ENCODE data around the gene FRMD4B.

FRMD4B gene

DNA sequence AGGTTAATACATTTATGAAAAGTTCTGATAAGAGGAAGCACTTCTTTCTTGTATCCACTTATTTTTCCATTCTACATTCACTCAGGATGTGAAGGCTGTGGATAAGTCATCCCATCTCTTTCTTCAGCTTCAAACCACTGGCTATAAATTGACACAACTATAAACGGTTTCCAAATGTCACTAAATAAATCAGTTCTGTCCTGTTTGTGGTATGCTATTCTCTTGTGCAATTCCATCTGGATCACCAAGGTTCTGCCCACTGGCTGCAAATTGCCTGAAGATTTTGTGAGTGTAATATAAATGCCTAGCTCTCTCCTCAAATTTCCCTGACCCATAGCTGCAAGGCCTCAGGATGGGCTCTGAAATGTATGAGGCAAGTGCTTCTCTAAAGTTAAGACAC is 256.4 kb downstream of the FRMD4B start:
- Histone ChIP-seq H3K14ac (ENCODE audit: low read length) (no peak overlapping the region), H2BK5ac (ENCODE audit: low read depth, low read length, poor library complexity) (no peak overlapping the region), H3K27ac (ENCODE audit: low read depth, low read length) (no peak overlapping the region), H4K8ac (ENCODE audit: low read depth, low read length) (no peak overlapping the region), H3K18ac (ENCODE audit: low read length) (no peak overlapping the region), H3K79me1 (ENCODE audit: low read length) (no peaks in the 10 kb centered on the region), H4K12ac (ENCODE audit: low read depth, low read length) (no peak overlapping the region), H2BK120ac (ENCODE audit: insufficient read depth, low read length, poor library complexity) (no peak overlapping the region), H3K9ac (ENCODE audit: low read length) (no peak overlapping the region), H3K4me1 (ENCODE audit: control insufficient read depth in 1 of 2, insufficient read depth in 2 of 2, low read length in 2 of 2) (no peaks in the 10 kb centered on the region), H3K79me2 (ENCODE audit: control insufficient read depth, insufficient read depth, low read length, poor library complexity) (no peaks in the 10 kb centered on the region), H3K9me3 (ENCODE audit: insufficient read depth, low read depth, low read length) (no peaks in the 10 kb centered on the region), H3K27me3 (ENCODE audit: insufficient read depth, low read length) (no peaks in the 10 kb centered on the region), H3K36me3 (ENCODE audit: control insufficient read depth in 1 of 2, insufficient read depth in 2 of 2, low read length in 2 of 2) (no peaks in the 10 kb centered on the region), H3K4me3 (ENCODE audit: low read depth, low read length) (no peak overlapping the region), H4K91ac (ENCODE audit: low read depth, low read length) (no peak overlapping the region), H2AFZ (ENCODE audit: insufficient read depth, low read length, poor library complexity) (no peak overlapping the region), H2AK5ac (ENCODE audit: low read length) (no peak overlapping the region), H2BK12ac (ENCODE audit: low read length) (no peak overlapping the region), H3K4me2 (ENCODE audit: low read length) (no peak overlapping the region), H3K23ac (ENCODE audit: low read length) (no peak overlapping the region), H3K4ac (ENCODE audit: low read depth, low read length) (no peak overlapping the region)
- no CpG with 5 or more reads among the region's 1 CpG for WGBS (ENCODE audit: extremely low coverage, insufficient coverage, insufficient read length)
- no peak for DNase-seq

DNA sequence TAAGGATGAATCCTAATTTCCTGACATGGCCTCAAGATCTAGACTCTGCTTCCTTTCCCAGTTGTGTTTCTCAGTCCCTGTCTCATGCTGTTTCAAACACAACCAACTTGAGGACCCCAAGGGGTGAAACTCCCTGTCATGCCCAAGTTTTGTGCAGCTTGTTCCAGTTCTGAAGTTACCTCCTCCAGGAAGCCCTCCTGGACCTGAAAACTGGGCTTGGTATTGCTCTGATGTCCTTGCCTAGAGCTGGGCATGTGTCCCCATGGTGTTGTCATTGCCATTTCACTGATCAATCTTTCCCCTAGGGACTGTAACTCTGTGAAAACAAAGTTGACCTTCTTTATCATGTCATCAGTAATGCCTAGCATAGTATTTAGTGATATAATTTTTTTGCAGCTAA is 257.4 kb downstream of the FRMD4B start:
- Histone ChIP-seq H3K23ac (ENCODE audit: low read length) (no peak overlapping the region), H3K4ac (ENCODE audit: low read depth, low read length) (no peak overlapping the region), H2BK120ac (ENCODE audit: insufficient read depth, low read length, poor library complexity) (no peak overlapping the region), H3K27ac (ENCODE audit: low read depth, low read length) (no peak overlapping the region), H3K27me3 (ENCODE audit: insufficient read depth, low read length) (no peaks in the 10 kb centered on the region), H3K9ac (ENCODE audit: low read length) (peak overlapping the region; percentile 27), H2AK5ac (ENCODE audit: low read length) (no peak overlapping the region), H4K12ac (ENCODE audit: low read depth, low read length) (no peak overlapping the region), H3K4me1 (ENCODE audit: control insufficient read depth in 1 of 2, insufficient read depth in 2 of 2, low read length in 2 of 2) (no peaks in the 10 kb centered on the region), H2BK5ac (ENCODE audit: low read depth, low read length, poor library complexity) (no peak overlapping the region), H2BK12ac (ENCODE audit: low read length) (no peak overlapping the region), H3K4me3 (ENCODE audit: low read depth, low read length) (no peak overlapping the region), H3K4me2 (ENCODE audit: low read length) (no peak overlapping the region), H3K9me3 (ENCODE audit: insufficient read depth, low read depth, low read length) (no peaks in the 10 kb centered on the region), H3K79me1 (ENCODE audit: low read length) (no peaks in the 10 kb centered on the region), H2AFZ (ENCODE audit: insufficient read depth, low read length, poor library complexity) (no peak overlapping the region), H4K8ac (ENCODE audit: low read depth, low read length) (no peak overlapping the region), H3K36me3 (ENCODE audit: control insufficient read depth in 1 of 2, insufficient read depth in 2 of 2, low read length in 2 of 2) (no peaks in the 10 kb centered on the region), H3K79me2 (ENCODE audit: control insufficient read depth, insufficient read depth, low read length, poor library complexity) (no peaks in the 10 kb centered on the region), H3K14ac (ENCODE audit: low read length) (no peak overlapping the region), H4K91ac (ENCODE audit: low read depth, low read length) (no peak overlapping the region), H3K18ac (ENCODE audit: low read length) (no peak overlapping the region)
- DNase-seq, result peak in 1 of 2 donors; percentile 61

DNA sequence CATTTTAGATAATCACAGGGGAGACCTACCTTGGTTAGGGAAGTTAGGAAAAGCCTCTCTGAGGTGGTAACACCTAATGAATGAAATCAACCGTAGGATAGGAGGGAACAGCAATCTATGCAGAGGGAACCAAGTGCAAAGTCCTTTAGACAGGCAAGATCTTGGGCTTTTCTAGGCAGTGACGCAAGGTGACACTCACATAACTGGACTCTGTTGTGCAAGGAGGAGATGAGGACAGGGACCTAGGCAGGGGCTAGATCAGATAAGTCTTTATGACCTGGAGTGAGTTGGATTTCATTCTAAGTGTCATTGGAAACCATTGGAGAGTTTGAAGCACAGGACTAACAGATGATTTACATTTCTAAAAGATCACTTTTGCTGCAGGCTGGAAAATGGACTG is 258.9 kb downstream of the FRMD4B start:
- H3K14ac ChIP-seq (ENCODE audit: low read length), result no peak overlapping the region
- WGBS (ENCODE audit: extremely low coverage, insufficient coverage, insufficient read length), result no CpG with 5 or more reads among the region's 2 CpGs

DNA sequence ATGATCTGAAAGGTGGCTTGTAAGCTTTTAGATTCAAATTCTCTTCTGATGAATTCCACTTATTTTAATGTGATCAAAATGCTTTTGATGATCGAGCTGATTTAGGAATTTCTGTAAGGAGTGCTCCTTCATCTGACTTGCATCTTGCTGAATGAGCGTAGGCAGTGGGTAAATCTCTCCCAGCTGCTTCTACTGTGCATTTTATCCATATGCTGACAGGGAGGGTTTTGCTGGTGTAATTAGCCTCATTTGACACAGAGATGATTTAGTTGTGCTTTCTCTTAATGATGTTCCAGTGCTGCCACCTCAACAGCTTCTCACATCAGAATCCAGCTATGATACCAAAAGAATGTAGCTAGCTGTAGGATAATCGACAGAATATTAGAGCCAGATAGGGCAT is 259.7 kb downstream of the FRMD4B start:
- Histone ChIP-seq H3K14ac (ENCODE audit: low read length) (no peak overlapping the region), H3K4me1 (ENCODE audit: control insufficient read depth in 1 of 2, insufficient read depth in 2 of 2, low read length in 2 of 2) (peaks cover 0 to 2% of the 10 kb centered on the region in 2 experiments), H3K4me3 (ENCODE audit: low read depth, low read length) (no peak overlapping the region), H3K79me1 (ENCODE audit: low read length) (no peaks in the 10 kb centered on the region), H3K27ac (ENCODE audit: low read depth, low read length) (no peak overlapping the region), H4K91ac (ENCODE audit: low read depth, low read length) (no peak overlapping the region), H3K9ac (ENCODE audit: low read length) (no peak overlapping the region), H3K9me3 (ENCODE audit: insufficient read depth, low read depth, low read length) (no peaks in the 10 kb centered on the region), H2BK12ac (ENCODE audit: low read length) (no peak overlapping the region), H3K18ac (ENCODE audit: low read length) (no peak overlapping the region), H3K36me3 (ENCODE audit: control insufficient read depth in 1 of 2, insufficient read depth in 2 of 2, low read length in 2 of 2) (no peaks in the 10 kb centered on the region), H2BK5ac (ENCODE audit: low read depth, low read length, poor library complexity) (no peak overlapping the region), H4K8ac (ENCODE audit: low read depth, low read length) (no peak overlapping the region), H2AK5ac (ENCODE audit: low read length) (no peak overlapping the region), H3K27me3 (ENCODE audit: insufficient read depth, low read length) (no peaks in the 10 kb centered on the region), H3K79me2 (ENCODE audit: control insufficient read depth, insufficient read depth, low read length, poor library complexity) (no peaks in the 10 kb centered on the region), H4K12ac (ENCODE audit: low read depth, low read length) (no peak overlapping the region), H3K4me2 (ENCODE audit: low read length) (no peak overlapping the region), H2AFZ (ENCODE audit: insufficient read depth, low read length, poor library complexity) (no peak overlapping the region), H2BK120ac (ENCODE audit: insufficient read depth, low read length, poor library complexity) (no peak overlapping the region), H3K4ac (ENCODE audit: low read depth, low read length) (no peak overlapping the region), H3K23ac (ENCODE audit: low read length) (no peak overlapping the region)
- no CpG with 5 or more reads among the region's 3 CpGs for WGBS (ENCODE audit: extremely low coverage, insufficient coverage, insufficient read length)
- DNase-seq, result no peak

More for the DNA sequence above, 258.9 kb downstream of the FRMD4B start:
- Histone ChIP-seq H3K27ac (ENCODE audit: low read depth, low read length) (no peak overlapping the region), H2BK12ac (ENCODE audit: low read length) (no peak overlapping the region), H3K4me3 (ENCODE audit: low read depth, low read length) (no peak overlapping the region), H3K18ac (ENCODE audit: low read length) (no peak overlapping the region), H2BK5ac (ENCODE audit: low read depth, low read length, poor library complexity) (no peak overlapping the region), H2BK120ac (ENCODE audit: insufficient read depth, low read length, poor library complexity) (no peak overlapping the region), H2AK5ac (ENCODE audit: low read length) (no peak overlapping the region), H3K9ac (ENCODE audit: low read length) (no peak overlapping the region), H4K91ac (ENCODE audit: low read depth, low read length) (no peak overlapping the region), H2AFZ (ENCODE audit: insufficient read depth, low read length, poor library complexity) (no peak overlapping the region), H3K79me1 (ENCODE audit: low read length) (no peaks in the 10 kb centered on the region), H3K4me1 (ENCODE audit: control insufficient read depth in 1 of 2, insufficient read depth in 2 of 2, low read length in 2 of 2) (no peaks in the 10 kb centered on the region), H3K79me2 (ENCODE audit: control insufficient read depth, insufficient read depth, low read length, poor library complexity) (no peaks in the 10 kb centered on the region), H3K9me3 (ENCODE audit: insufficient read depth, low read depth, low read length) (no peaks in the 10 kb centered on the region), H4K8ac (ENCODE audit: low read depth, low read length) (no peak overlapping the region), H3K36me3 (ENCODE audit: control insufficient read depth in 1 of 2, insufficient read depth in 2 of 2, low read length in 2 of 2) (no peaks in the 10 kb centered on the region), H4K12ac (ENCODE audit: low read depth, low read length) (no peak overlapping the region), H3K4ac (ENCODE audit: low read depth, low read length) (no peak overlapping the region), H3K23ac (ENCODE audit: low read length) (no peak overlapping the region), H3K4me2 (ENCODE audit: low read length) (no peak overlapping the region), H3K27me3 (ENCODE audit: insufficient read depth, low read length) (no peaks in the 10 kb centered on the region)
- DNase-seq, result peak in 1 of 2 donors; percentile 42
